HepG2 (cell line): ENCODE data around the gene MUC6. TPM values are rescaled to one million over a fixed set of nuclear protein-coding genes. Genes with fewer than 3 reads are reported as not detected.

Experiments used
- ATAC-seq: fragments of 200-7000 bp; cut with Tn5 transposase; 3 replicates; pipeline ENCODE4 v1.9.1; 2020; ENCODE audit warnings: mild to moderate bottlenecking, moderate library complexity
- BruUV-seq: library from RNA; stranded (reverse); fragments of 400-500 nt; replicated peaks from 2 replicates; lab custom pipeline; 2021; lab: Mats Ljungman, UMichigan
- CTCF ChIA-PET: fragments of 300-600 bp; formaldehyde crosslinking; extraction: SDS; loops from one replicate; lab custom pipeline; 2021; ENCODE audit warnings: low total read pairs, inconsistent platforms, low intra/inter-chr PET ratio; lab: Yijun Ruan, JAX
- POLR2A ChIA-PET: fragments of 350-600 bp; sonication (Branson Sonifier 250); formaldehyde crosslinking; loops from one replicate; lab custom pipeline; 2020; ENCODE audit warnings: antibody characterized with exemption, inconsistent platforms; lab: Yijun Ruan, JAX
- DNase-seq: peaks from one replicate; pipeline ENCODE4 v3.0.0-alpha.2; 2015; ENCODE audit warnings: low spot score
- FAIRE-seq: peaks from 3 replicates; lab custom pipeline; 2011; peaks lifted over from hg19 to GRCh38; lab: Jason Lieb, UNC
- H2AFZ ChIP-seq: one replicate; pipeline ENCODE4 v1.6.1; 2011; ENCODE audit warnings: low read length, inconsistent platforms
- H3K27ac ChIP-seq: fragments of 300-600 bp; 3 replicates; pipeline ENCODE4 v1.8.0; 2011; ENCODE audit warnings: mixed run types, mild to moderate bottlenecking, mixed read lengths, low read length, inconsistent platforms; ENCODE audit not compliant: insufficient read depth; ENCODE audit errors: extremely low read length
- H3K27me3 ChIP-seq, 2 experiments: fragments of 200-600 bp in 1 of 2; 2 replicates in 1 of 2; 3 replicates in 1 of 2; pipeline versions ENCODE4 v1.6.0 to v1.8.0; 2011; ENCODE audit warnings: low read length in 2 of 2, mild to moderate bottlenecking in 2 of 2, moderate library complexity in 2 of 2, inconsistent platforms in 1 of 2; ENCODE audit not compliant: insufficient read depth in 2 of 2, control insufficient read depth in 1 of 2
- H3K36me3 ChIP-seq, 2 experiments: fragments of 200-600 bp in 1 of 2; replicated peaks in 1 of 2; 2 replicates in 1 of 2; 3 replicates in 1 of 2; pipeline versions ENCODE4 v1.5.1 to v1.8.0; 2011; ENCODE audit warnings: low read length in 2 of 2, inconsistent platforms in 1 of 2; ENCODE audit not compliant: insufficient read depth in 2 of 2, control insufficient read depth in 1 of 2
- H3K4me1 ChIP-seq: 2 replicates; pipeline ENCODE4 v1.5.1; 2012; ENCODE audit warnings: low read length, inconsistent platforms; ENCODE audit not compliant: insufficient read depth
- H3K4me2 ChIP-seq: 2 replicates; pipeline ENCODE4 v1.6.0; 2011; ENCODE audit warnings: low read depth, low read length, inconsistent platforms
- H3K4me3 ChIP-seq, 3 experiments: fragments of 200-600 bp in 1 of 3; sonication (generic), shearing (Covaris generic) in 1 of 3; replicated peaks in 1 of 3; 2 replicates each; pipeline ENCODE4 v1.5.1; 2011 to 2016; ENCODE audit warnings: low read length in 3 of 3, inconsistent platforms in 2 of 3, low read depth in 2 of 3, mild to moderate bottlenecking in 2 of 3, control low read depth in 1 of 3, mixed read lengths in 1 of 3; ENCODE audit not compliant: insufficient read depth in 1 of 3
- H3K79me2 ChIP-seq: one replicate; pipeline ENCODE4 v1.6.1; 2011; ENCODE audit warnings: low read length, inconsistent platforms; ENCODE audit not compliant: insufficient read depth
- H3K9ac ChIP-seq: 2 replicates; pipeline ENCODE4 v1.6.0; 2011; ENCODE audit warnings: mild to moderate bottlenecking, low read depth, low read length, inconsistent platforms; ENCODE audit not compliant: insufficient read depth
- H3K9me3 ChIP-seq: 2 replicates; pipeline ENCODE4 v1.5.1; 2012; ENCODE audit warnings: mild to moderate bottlenecking, low read length
- H4K20me1 ChIP-seq: 2 replicates; pipeline ENCODE4 v1.6.0; 2011; ENCODE audit warnings: inconsistent platforms, mild to moderate bottlenecking, low read length, moderate library complexity; ENCODE audit not compliant: insufficient read depth
- AHR ChIP-seq: IDR thresholded peaks from 2 replicates; pipeline ENCODE4 v1.6.1; 2018; ENCODE audit warnings: missing genetic modification reagents, missing compliant biosample characterization
- DZIP1 ChIP-seq: sonication (generic); formaldehyde crosslinking; IDR thresholded peaks from 2 replicates; pipeline ENCODE4 v1.5.0; 2020; ENCODE audit warnings: mild to moderate bottlenecking, missing genetic modification reagents
- FOXA3 ChIP-seq: IDR thresholded peaks from 2 replicates; pipeline ENCODE4 v1.6.1; 2016; ENCODE audit warnings: missing genetic modification reagents, missing compliant biosample characterization
- FOXK1 ChIP-seq: sonication (generic); formaldehyde crosslinking; IDR thresholded peaks from 2 replicates; pipeline ENCODE4 v1.4.0; 2020; ENCODE audit warnings: low read depth, missing genetic modification reagents, borderline replicate concordance
- FOXP1 ChIP-seq, 2 experiments: fragments of 450-650 bp in 1 of 2; IDR thresholded peaks; 2 replicates each; pipeline ENCODE4 v1.6.1; 2017 to 2018; ENCODE audit warnings: antibody characterized with exemption in 1 of 2
- HMG20A ChIP-seq: IDR thresholded peaks from 2 replicates; pipeline ENCODE4 v1.6.1; 2016; ENCODE audit warnings: borderline replicate concordance
- HOXA3 ChIP-seq: sonication (generic); formaldehyde crosslinking; IDR thresholded peaks from 2 replicates; pipeline ENCODE4 v1.5.0; 2020; ENCODE audit warnings: missing genetic modification reagents
- HOXA5 ChIP-seq: sonication (generic); formaldehyde crosslinking; IDR thresholded peaks from 2 replicates; pipeline ENCODE4 v1.4.0; 2020; ENCODE audit warnings: missing genetic modification reagents
- ISL2 ChIP-seq: sonication (generic); formaldehyde crosslinking; IDR thresholded peaks from 2 replicates; pipeline ENCODE4 v1.5.0; 2020; ENCODE audit warnings: missing genetic modification reagents
- REST ChIP-seq, 2 experiments: IDR thresholded peaks; 2 replicates each; pipeline ENCODE4 v1.6.1; 2011 to 2012; ENCODE audit warnings: low read length in 2 of 2, borderline replicate concordance in 1 of 2, low read depth in 1 of 2, mild to moderate bottlenecking in 1 of 2, moderate library complexity in 1 of 2
- TEAD3 ChIP-seq: optimal IDR thresholded peaks from 2 replicates; pipeline ENCODE3; 2016; ENCODE audit warnings: borderline replicate concordance
- ZNF30 ChIP-seq: sonication (generic); formaldehyde crosslinking; IDR thresholded peaks from 2 replicates; pipeline ENCODE4 v1.5.0; 2020; ENCODE audit warnings: mild to moderate bottlenecking, missing genetic modification reagents
- WGBS: methylation state at CpG from one replicate; pipeline ENCODE4 v1.1.6; 2017; ENCODE audit warnings: low lambda C conversion rate; 5-methylcytosine and 5-hydroxymethylcytosine counted together
- in situ Hi-C: cut with HindIII; loops from 2 replicates; pipeline ENCODE4 v1.10.0; 2017; ENCODE audit warnings: low pct_unique_long_range_greater_than_20kb; ENCODE audit not compliant: extremely low pct_ligation_motif_present
- intact Hi-C: fragments of 100-400 bp; cut with micrococcal nuclease; formaldehyde crosslinking; loops from one replicate; pipeline ENCODE4 v1.10.0; 2022; ENCODE audit not compliant: unreplicated experiment
- polyA plus RNA-seq, 8 experiments: library from polyadenylated mRNA; depleted of rRNA in 3 of 8; stranded (reverse) in 7 of 8; unstranded in 1 of 8; fragments of >200 nt; fragmentation: Illumina TruSeq in 4 of 8; extraction: Trizol in 4 of 8; gene quantifications; 2 replicates each; pipeline versions ENCODE4 v1.2.1 to v1.2.3, GENCODE V29; 2011 to 2016; ENCODE audit warnings: low read depth in 4 of 8, missing spikeins in 1 of 8, mixed read lengths in 1 of 8; ENCODE audit not compliant: insufficient read depth in 1 of 8
- total RNA-seq, 5 experiments: library from RNA; depleted of rRNA; stranded (reverse); fragments of >200 nt; fragmentation: Illumina TruSeq; extraction: Trizol; gene quantifications; 2 replicates each; pipeline ENCODE4 v1.2.3, GENCODE V29; 2016; ENCODE audit warnings: low read depth in 1 of 5

MUC6 gene
- total and polyA plus RNA-seq, 2 of the 13 experiments (the other 11 are each of a cell fraction or from before 2014, with no cell fraction given) = not detected

GRCh38 chr11:1069740-1070139 lies 33.2 kb upstream of the MUC6 start:
- in situ Hi-C loops (no loop called here), intact Hi-C loops (no loop called here)
- Histone ChIP-seq H3K4me2 (no peak overlapping the region), H2AFZ (no peak overlapping the region), H3K4me1 (peaks cover 35% of the 10 kb centered on the region), H3K9ac (no peak overlapping the region), H3K27me3 (peaks cover 10 to 26% of the 10 kb centered on the region in 2 experiments; a peak in 4 of 5 replicates), H3K4me3 (no peak overlapping the region), H4K20me1 (no peaks in the 10 kb centered on the region), H3K79me2 (no peaks in the 10 kb centered on the region), H3K36me3 (no peaks in the 10 kb centered on the region), H3K9me3 (no peaks in the 10 kb centered on the region), H3K27ac (no peak overlapping the region)
- no peak for ATAC-seq
- ChIA-PET CTCF (no interaction called here), POLR2A (no interaction called here)
- no peak for FAIRE-seq
- BruUV-seq = no TSS peak
- TF ChIP-seq FOXP1 (IDR thresholded peaks at IDR 0.05) = 0 out of 2 replicates have a peak, but pooled peaks have one; percentile 15
- no peak for TF ChIP-seq FOXP1 (CRISPR knock-in tag; IDR thresholded peaks at IDR 0.05)
- no peak for TF ChIP-seq DZIP1 (CRISPR knock-in tag)
- no peak for TF ChIP-seq ISL2
- DNase-seq = no peak

- H3K27ac ChIP-seq = no peak overlapping the region
- CTCF ChIA-PET = no interaction called here
- no peak overlapping the region for H3K4me2 ChIP-seq
- FAIRE-seq = no peak
- intact Hi-C loops = no loop called here
- peak; percentile 69 for ATAC-seq
- POLR2A ChIA-PET = no interaction called here
- in situ Hi-C loops = no loop called here
- peak; percentile 65 for DNase-seq
- no peaks in the 10 kb centered on the region for H3K36me3 ChIP-seq
- H3K9me3 ChIP-seq = no peaks in the 10 kb centered on the region
- no peak overlapping the region for H2AFZ ChIP-seq
- H3K4me3 ChIP-seq = no peak overlapping the region
- H3K9ac ChIP-seq = no peak overlapping the region
- peaks cover 21% of the 10 kb centered on the region for H3K4me1 ChIP-seq
- no peaks in the 10 kb centered on the region for H4K20me1 ChIP-seq
- H3K79me2 ChIP-seq = no peaks in the 10 kb centered on the region
- peaks cover 7 to 14% of the 10 kb centered on the region in 2 experiments; a peak in 3 of 5 replicates for H3K27me3 ChIP-seq
- BruUV-seq = no TSS peak
- 16% methylated on average over 8 of the region's 8 CpGs for WGBS
- peak; percentile 70 for TF ChIP-seq TEAD3 (CRISPR knock-in tag)
- TF ChIP-seq HOXA5 (CRISPR knock-in tag) = no peak
- TF ChIP-seq ZNF30 (CRISPR knock-in tag) = no peak
- peak; percentile 79 for TF ChIP-seq FOXA3 (CRISPR knock-in tag)
- TF ChIP-seq HMG20A (CRISPR knock-in tag) = peak; percentile 85
- TF ChIP-seq REST (IDR thresholded peaks at IDR 0.05; ENCODE audit: borderline replicate concordance in 1 of 2, low read depth in 1 of 2, low read length in 2 of 2) = peak in 1 of 2 experiments; percentile 48; a peak in 1 of 4 replicates
- TF ChIP-seq HOXA3 = no peak
- no peak for TF ChIP-seq FOXK1 (CRISPR knock-in tag)
- no peak for TF ChIP-seq AHR (CRISPR knock-in tag)
These were observed 31.4 kb upstream of the MUC6 start for GRCh38 chr11:1067812-1068496.
